Measurements from ENCODE around the gene PGS1. TPM values are rescaled to one million over a fixed set of nuclear protein-coding genes. Genes with fewer than 3 reads are reported as not detected.

The PGS1 gene
- total RNA-seq, 2 donors from 2014 or later = 29.2 to 57.4 TPM

DNA sequence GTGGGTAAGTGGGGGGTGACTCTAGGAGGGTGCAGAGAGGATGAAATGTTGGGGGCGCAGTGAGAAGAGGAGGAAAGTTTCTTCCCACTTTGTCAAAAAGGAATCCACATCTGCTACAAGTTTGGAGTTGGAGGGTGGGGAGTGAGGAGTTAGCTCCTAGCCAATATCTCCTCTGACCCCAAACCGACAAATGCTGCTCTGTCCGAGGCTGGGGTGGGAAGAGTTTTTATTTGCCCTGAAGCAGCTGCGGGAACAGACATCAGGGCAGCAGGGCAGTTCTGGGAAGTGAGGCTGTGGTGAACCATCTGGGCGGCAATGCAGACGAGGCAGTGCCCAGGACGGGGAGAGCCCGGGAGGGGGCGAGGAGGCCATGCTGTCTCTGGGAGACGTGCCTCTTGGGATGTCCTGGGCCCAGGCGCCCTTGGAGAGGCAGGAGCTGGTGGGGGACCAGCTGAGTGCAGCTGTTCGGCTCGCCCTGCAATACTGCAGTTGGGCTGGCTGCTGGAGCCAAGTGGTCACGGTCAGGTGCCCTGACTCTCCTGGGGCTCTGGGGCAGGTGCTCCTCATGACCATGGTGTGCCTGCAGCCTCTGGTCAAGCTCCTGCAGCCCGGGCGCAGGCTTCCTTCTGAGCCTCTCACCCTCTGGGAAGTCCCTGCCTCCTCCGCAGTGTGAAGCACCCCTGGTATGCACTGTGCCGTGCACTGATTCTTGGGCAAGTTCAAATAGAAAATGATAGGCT is 12.2 kb upstream of the PGS1 start:
- intact Hi-C loops (cut with DNase I) = no loop called here
- no peak for DNase-seq (ENCODE audit: low spot score)

DNA sequence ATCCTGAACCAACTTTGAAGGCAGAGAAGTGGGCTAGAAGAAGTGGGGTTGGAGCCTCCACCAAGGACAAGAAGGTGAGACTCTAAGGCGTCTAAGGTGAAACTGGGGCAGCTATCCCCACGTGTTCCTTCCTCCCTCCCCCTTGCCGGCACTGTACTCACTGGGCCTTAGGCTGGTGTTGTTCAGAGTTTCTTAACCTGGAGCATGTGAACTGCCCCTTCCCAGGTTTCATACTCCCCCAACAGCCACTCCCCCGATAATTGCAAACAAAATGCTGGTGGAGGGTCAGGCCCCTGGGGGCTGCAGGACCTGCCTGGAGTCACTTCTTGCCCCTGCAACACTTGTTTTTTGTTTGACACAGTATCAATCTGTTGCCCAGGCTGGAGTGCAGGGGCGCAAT is 11.3 kb upstream of the PGS1 start:
- WGBS = 92% methylated on average over 5 of the region's 5 CpGs

More for the DNA sequence above, 12.2 kb upstream of the PGS1 start:
- H3K27ac ChIP-seq = peak overlapping the region; percentile 8 to 18
- WGBS = 69% methylated on average over 18 of the region's 18 CpGs
- H3K4me3 ChIP-seq = no peak overlapping the region
- H3K9me3 ChIP-seq = no peaks in the 10 kb centered on the region
- H3K4me1 ChIP-seq (replicated peaks) = no peaks in the 10 kb centered on the region
- TF ChIP-seq, protein P1, sequence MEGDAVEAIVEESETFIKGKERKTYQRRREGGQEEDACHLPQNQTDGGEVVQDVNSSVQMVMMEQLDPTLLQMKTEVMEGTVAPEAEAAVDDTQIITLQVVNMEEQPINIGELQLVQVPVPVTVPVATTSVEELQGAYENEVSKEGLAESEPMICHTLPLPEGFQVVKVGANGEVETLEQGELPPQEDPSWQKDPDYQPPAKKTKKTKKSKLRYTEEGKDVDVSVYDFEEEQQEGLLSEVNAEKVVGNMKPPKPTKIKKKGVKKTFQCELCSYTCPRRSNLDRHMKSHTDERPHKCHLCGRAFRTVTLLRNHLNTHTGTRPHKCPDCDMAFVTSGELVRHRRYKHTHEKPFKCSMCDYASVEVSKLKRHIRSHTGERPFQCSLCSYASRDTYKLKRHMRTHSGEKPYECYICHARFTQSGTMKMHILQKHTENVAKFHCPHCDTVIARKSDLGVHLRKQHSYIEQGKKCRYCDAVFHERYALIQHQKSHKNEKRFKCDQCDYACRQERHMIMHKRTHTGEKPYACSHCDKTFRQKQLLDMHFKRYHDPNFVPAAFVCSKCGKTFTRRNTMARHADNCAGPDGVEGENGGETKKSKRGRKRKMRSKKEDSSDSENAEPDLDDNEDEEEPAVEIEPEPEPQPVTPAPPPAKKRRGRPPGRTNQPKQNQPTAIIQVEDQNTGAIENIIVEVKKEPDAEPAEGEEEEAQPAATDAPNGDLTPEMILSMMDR (IDR thresholded peaks at IDR 0.05) = no peak
- TF ChIP-seq POLR2AphosphoS5 (IDR thresholded peaks at IDR 0.05) = no peak
- no peak for TF ChIP-seq POLR2A (IDR thresholded peaks at IDR 0.05)
- H3K36me3 ChIP-seq = no peaks in the 10 kb centered on the region
- H3K27me3 ChIP-seq (replicated peaks; ENCODE audit: insufficient read depth) = no peaks in the 10 kb centered on the region

DNA sequence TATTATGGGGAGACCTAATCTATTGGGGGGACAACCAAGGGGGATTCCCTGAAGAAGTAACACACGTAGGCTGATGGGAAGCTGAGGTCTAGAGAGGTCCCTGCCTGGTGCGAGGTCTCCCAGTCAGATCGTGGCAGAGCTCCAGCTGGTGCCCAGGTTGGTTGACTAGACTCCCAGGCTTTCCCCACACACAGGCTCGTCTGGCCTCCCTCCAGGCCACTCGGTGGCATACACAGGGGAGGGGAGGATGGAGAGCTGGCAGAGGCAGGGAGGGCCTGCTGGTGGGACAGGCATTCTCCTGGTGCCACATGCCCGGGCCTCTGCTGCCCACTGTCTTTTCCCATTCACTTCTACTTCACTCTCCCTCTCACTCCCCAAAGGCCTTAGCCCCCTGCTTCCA is 10.1 kb upstream of the PGS1 start:
- TF ChIP-seq POLR2A (IDR thresholded peaks at IDR 0.05) (no peak), POLR2AphosphoS5 (IDR thresholded peaks at IDR 0.05) (no peak)
- TF ChIP-seq, protein P1 (IDR thresholded peaks at IDR 0.05) = no peak
- no peak overlapping the region for H3K27ac ChIP-seq
- no peak for DNase-seq (ENCODE audit: low spot score)
- no peaks in the 10 kb centered on the region for H3K9me3 ChIP-seq
- no peaks in the 10 kb centered on the region for H3K36me3 ChIP-seq
- intact Hi-C loops (cut with DNase I) = no loop called here
- H3K4me1 ChIP-seq (replicated peaks) = no peaks in the 10 kb centered on the region
- H3K4me3 ChIP-seq = no peak overlapping the region
- 41% methylated on average over 6 of the region's 6 CpGs for WGBS
- no peaks in the 10 kb centered on the region for H3K27me3 ChIP-seq (replicated peaks; ENCODE audit: insufficient read depth)

More for the DNA sequence above, 11.3 kb upstream of the PGS1 start:
- Histone ChIP-seq H3K27me3 (replicated peaks; ENCODE audit: insufficient read depth) (no peaks in the 10 kb centered on the region), H3K27ac (no peak overlapping the region), H3K4me3 (no peak overlapping the region), H3K4me1 (replicated peaks) (no peaks in the 10 kb centered on the region), H3K9me3 (no peaks in the 10 kb centered on the region), H3K36me3 (no peaks in the 10 kb centered on the region)
- intact Hi-C loops (cut with DNase I) = no loop called here
- TF ChIP-seq POLR2A (IDR thresholded peaks at IDR 0.05) (no peak), POLR2AphosphoS5 (IDR thresholded peaks at IDR 0.05) (no peak)
- TF ChIP-seq, protein P1 (IDR thresholded peaks at IDR 0.05) = no peak
- no peak for DNase-seq (ENCODE audit: low spot score)

DNA sequence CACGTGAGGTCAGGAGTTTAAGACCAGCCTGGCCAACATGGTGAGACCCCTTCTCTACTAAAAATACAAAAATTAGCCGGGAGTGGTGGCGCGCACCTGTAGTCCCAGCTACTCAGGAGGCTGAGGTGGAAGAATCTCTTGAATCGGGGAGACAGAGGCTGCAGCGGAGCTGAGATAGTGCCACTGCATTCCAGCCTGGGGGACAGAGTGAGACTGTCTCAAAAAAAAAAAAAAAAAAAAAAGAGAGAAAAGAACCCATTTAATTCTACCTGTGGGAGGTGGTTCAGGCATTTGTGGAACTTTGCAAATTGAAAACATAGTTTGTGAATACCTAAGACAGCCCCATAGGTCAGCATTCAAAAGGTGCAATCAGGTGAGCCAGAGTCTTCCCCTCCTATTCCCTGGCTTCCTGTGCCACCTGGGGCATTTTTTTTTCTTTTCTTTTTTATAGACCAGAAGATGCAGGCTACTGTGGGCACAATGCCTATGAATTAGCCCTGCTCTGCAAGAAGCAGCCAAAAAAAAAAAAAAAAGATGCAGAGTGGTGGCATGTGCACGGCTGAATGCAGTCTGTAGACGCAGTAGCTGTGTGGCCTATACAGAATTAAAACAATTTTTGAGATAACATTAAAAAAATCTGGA is 9.5 kb upstream of the PGS1 start:
- H3K27me3 ChIP-seq (replicated peaks; ENCODE audit: insufficient read depth) = no peaks in the 10 kb centered on the region
- H3K36me3 ChIP-seq = no peaks in the 10 kb centered on the region
- no peak for TF ChIP-seq POLR2A (IDR thresholded peaks at IDR 0.05)
- TF ChIP-seq, protein P1 (IDR thresholded peaks at IDR 0.05) = no peak
- no peak for TF ChIP-seq POLR2AphosphoS5 (IDR thresholded peaks at IDR 0.05)
- intact Hi-C loops (cut with DNase I) = no loop called here
- WGBS = 83% methylated on average over 8 of the region's 8 CpGs
- H3K4me1 ChIP-seq (replicated peaks) = no peaks in the 10 kb centered on the region
- no peak overlapping the region for H3K4me3 ChIP-seq
- DNase-seq (ENCODE audit: low spot score) = no peak
- H3K27ac ChIP-seq = no peak overlapping the region
- no peaks in the 10 kb centered on the region for H3K9me3 ChIP-seq

Measured in prostate gland (tissue), 2 donors.